ENCODE data around the gene TMED6. TPM values are rescaled to one million over a fixed set of nuclear protein-coding genes. Genes with fewer than 3 reads are reported as not detected.
A peak's percentile ranks its signal among the peaks of the same experiment; 100 is the strongest.

TMED6 gene
- total RNA-seq, 1 donor from 2014 or later: 2.6 TPM

DNA sequence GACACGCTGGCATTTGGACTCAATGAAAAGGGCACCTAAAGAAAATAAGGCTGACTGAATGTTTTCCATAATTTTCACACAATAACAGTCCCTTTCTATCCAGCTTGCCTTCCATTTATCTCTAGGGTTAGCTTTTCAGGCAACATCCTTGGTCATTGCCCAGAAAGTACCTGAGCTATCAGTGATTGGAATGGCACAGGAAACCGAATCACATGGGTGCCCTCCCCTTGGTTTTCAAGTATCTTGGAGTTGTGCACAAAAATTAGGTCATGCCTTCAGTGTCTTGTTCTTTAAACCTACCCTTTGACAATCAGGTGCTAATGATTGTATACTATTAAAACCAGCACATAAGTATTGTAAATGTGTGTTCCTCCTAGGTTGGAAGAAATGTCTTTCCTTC, 43.7 kb downstream of the TMED6 start:
- Mint-ChIP-seq H3K4me1 (ENCODE audit: low read depth) (peaks cover 5% of the 10 kb centered on the region), H3K4me3 (ENCODE audit: low read depth) (no peak overlapping the region), H3K36me3 (ENCODE audit: insufficient read depth) (no peaks in the 10 kb centered on the region), H3K27ac (no peak overlapping the region), H3K9me3 (ENCODE audit: low read depth) (no peaks in the 10 kb centered on the region), H3K27me3 (no peaks in the 10 kb centered on the region)
- TF ChIP-seq, protein P1, sequence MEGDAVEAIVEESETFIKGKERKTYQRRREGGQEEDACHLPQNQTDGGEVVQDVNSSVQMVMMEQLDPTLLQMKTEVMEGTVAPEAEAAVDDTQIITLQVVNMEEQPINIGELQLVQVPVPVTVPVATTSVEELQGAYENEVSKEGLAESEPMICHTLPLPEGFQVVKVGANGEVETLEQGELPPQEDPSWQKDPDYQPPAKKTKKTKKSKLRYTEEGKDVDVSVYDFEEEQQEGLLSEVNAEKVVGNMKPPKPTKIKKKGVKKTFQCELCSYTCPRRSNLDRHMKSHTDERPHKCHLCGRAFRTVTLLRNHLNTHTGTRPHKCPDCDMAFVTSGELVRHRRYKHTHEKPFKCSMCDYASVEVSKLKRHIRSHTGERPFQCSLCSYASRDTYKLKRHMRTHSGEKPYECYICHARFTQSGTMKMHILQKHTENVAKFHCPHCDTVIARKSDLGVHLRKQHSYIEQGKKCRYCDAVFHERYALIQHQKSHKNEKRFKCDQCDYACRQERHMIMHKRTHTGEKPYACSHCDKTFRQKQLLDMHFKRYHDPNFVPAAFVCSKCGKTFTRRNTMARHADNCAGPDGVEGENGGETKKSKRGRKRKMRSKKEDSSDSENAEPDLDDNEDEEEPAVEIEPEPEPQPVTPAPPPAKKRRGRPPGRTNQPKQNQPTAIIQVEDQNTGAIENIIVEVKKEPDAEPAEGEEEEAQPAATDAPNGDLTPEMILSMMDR (IDR thresholded peaks at IDR 0.05; ENCODE audit: unreplicated experiment): no peak
- DNase-seq (ENCODE audit: low spot score, unreplicated experiment): no peak

GRCh38 chr16:69307091-69307490, 44.5 kb downstream of the TMED6 start:
- Mint-ChIP-seq H3K27ac (no peak overlapping the region), H3K4me3 (ENCODE audit: low read depth) (no peak overlapping the region), H3K27me3 (no peaks in the 10 kb centered on the region), H3K4me1 (ENCODE audit: low read depth) (peaks cover 6% of the 10 kb centered on the region), H3K36me3 (ENCODE audit: insufficient read depth) (peaks cover 2% of the 10 kb centered on the region), H3K9me3 (ENCODE audit: low read depth) (no peaks in the 10 kb centered on the region)
- TF ChIP-seq, protein P1 (IDR thresholded peaks at IDR 0.05; ENCODE audit: unreplicated experiment): no peak
- no peak for DNase-seq (ENCODE audit: low spot score, unreplicated experiment)

- DNase-seq (ENCODE audit: low spot score, unreplicated experiment): no peak
- no peak overlapping the region for H3K27ac Mint-ChIP-seq
- H3K9me3 Mint-ChIP-seq (ENCODE audit: low read depth): no peaks in the 10 kb centered on the region
- H3K27me3 Mint-ChIP-seq: no peaks in the 10 kb centered on the region
- H3K36me3 Mint-ChIP-seq (ENCODE audit: insufficient read depth): peaks cover 5% of the 10 kb centered on the region
- H3K4me1 Mint-ChIP-seq (ENCODE audit: low read depth): peaks cover 3% of the 10 kb centered on the region
- TF ChIP-seq, protein P1 (IDR thresholded peaks at IDR 0.05; ENCODE audit: unreplicated experiment): no peak
- H3K4me3 Mint-ChIP-seq (ENCODE audit: low read depth): no peak overlapping the region
These were observed 45.6 kb downstream of the TMED6 start for GRCh38 chr16:69306031-69306430.

DNA sequence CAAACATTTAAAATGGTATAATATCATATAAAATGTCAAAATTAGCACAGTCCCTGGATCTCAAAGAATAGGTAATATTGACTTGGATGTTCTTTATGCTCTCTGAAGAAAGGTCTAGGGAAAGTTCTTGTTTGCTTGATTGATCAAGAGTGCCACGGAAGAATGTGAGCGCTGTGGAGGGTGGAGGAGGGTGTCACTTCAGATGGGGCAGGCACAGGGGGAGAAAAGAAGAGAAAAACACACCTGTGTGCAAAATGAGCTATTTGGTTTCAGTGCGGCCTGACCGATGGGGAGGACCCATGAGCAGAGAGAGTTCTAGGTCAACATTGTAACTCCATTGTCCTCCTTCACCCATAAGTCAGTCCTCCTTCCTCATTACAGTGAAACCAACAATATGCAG, 49.3 kb downstream of the TMED6 start:
- DNase-seq (ENCODE audit: low spot score, unreplicated experiment): no peak
- Mint-ChIP-seq H3K4me1 (ENCODE audit: low read depth) (peaks cover 3% of the 10 kb centered on the region), H3K9me3 (ENCODE audit: low read depth) (no peaks in the 10 kb centered on the region), H3K27ac (peak overlapping the region; percentile 11), H3K4me3 (ENCODE audit: low read depth) (no peak overlapping the region), H3K27me3 (no peaks in the 10 kb centered on the region), H3K36me3 (ENCODE audit: insufficient read depth) (peaks cover 8% of the 10 kb centered on the region)
- TF ChIP-seq, protein P1 (IDR thresholded peaks at IDR 0.05; ENCODE audit: unreplicated experiment): no peak

DNA sequence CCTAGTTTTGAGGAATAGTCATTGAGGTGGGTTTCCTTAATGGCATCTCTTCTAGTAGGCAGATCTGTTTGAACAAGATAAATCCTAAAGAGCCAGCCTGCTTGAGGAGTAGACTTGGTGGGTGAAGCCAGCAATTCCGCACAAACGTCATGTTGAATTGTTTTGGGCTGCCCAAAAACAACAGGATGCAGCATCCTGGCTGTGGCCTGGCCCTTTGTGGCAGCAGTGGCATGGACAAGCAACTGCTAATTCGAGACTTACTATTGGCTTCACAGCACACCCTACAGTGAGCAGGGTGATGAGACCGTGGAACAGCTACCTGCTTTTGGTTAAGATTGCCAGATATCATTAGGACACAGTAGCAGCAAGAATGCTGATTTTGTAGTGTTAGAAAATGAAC, 49.7 kb downstream of the TMED6 start:
- TF ChIP-seq, protein P1 (IDR thresholded peaks at IDR 0.05; ENCODE audit: unreplicated experiment): no peak

More for the DNA sequence above, 49.7 kb downstream of the TMED6 start:
- H3K9me3 Mint-ChIP-seq (ENCODE audit: low read depth): no peaks in the 10 kb centered on the region
- no peaks in the 10 kb centered on the region for H3K27me3 Mint-ChIP-seq
- H3K36me3 Mint-ChIP-seq (ENCODE audit: insufficient read depth): peaks cover 8% of the 10 kb centered on the region
- DNase-seq (ENCODE audit: low spot score, unreplicated experiment): no peak
- H3K4me3 Mint-ChIP-seq (ENCODE audit: low read depth): no peak overlapping the region
- H3K4me1 Mint-ChIP-seq (ENCODE audit: low read depth): peaks cover 3% of the 10 kb centered on the region
- H3K27ac Mint-ChIP-seq: no peak overlapping the region
